Skeletal muscle tissue (tissue), 4 donors: Measurements from ENCODE around the gene MGAT5B. TPM values are rescaled to one million over a fixed set of nuclear protein-coding genes. Genes with fewer than 3 reads are reported as not detected.

Experiments used
- H3K27ac ChIP-seq: one replicate; pipeline ENCODE4 v1.7.0; 2013; ENCODE audit warnings: mild to moderate bottlenecking, low read depth, low read length, inconsistent platforms
- H3K27me3 ChIP-seq, 3 donors: one replicate each; pipeline ENCODE4 v1.7.0; 2013; ENCODE audit warnings: low read length in 3 of 3; ENCODE audit not compliant: control insufficient read depth in 3 of 3, insufficient read depth in 3 of 3
- H3K36me3 ChIP-seq, 3 donors: one replicate each; pipeline ENCODE4 v1.7.0; 2013; ENCODE audit warnings: low read length in 3 of 3; ENCODE audit not compliant: control insufficient read depth in 3 of 3, insufficient read depth in 3 of 3
- H3K4me1 ChIP-seq, 3 donors: one replicate each; pipeline ENCODE4 v1.7.0; 2013; ENCODE audit warnings: low read length in 3 of 3, mild to moderate bottlenecking in 3 of 3; ENCODE audit not compliant: control insufficient read depth in 3 of 3, insufficient read depth in 3 of 3
- H3K4me3 ChIP-seq, 3 donors: one replicate each; pipeline ENCODE4 v1.7.0; 2013; ENCODE audit warnings: low read length in 3 of 3
- H3K9ac ChIP-seq, 3 donors: one replicate each; pipeline ENCODE4 v1.7.0; 2013; ENCODE audit warnings: low read length in 3 of 3, mild to moderate bottlenecking in 3 of 3, moderate library complexity in 2 of 3, low read depth in 1 of 3
- H3K9me3 ChIP-seq, 3 donors: one replicate each; pipeline ENCODE4 v1.7.0; 2013; ENCODE audit warnings: low read length in 3 of 3; ENCODE audit not compliant: control insufficient read depth in 3 of 3
- total RNA-seq: library from RNA; depleted of rRNA; stranded (reverse); fragments of >200 nt; gene quantifications from one replicate; pipeline ENCODE4 v1.2.3, GENCODE V29; 2014
- donor health status: Osteomylitis.

MGAT5B gene
- total RNA-seq, 1 donor from 2014 or later = not detected

- peaks cover 0 to 33% (median 21%) of the 10 kb centered on the region in 3 donors for H3K27me3 ChIP-seq
- peaks cover 0 to 3% (median 0%) of the 10 kb centered on the region in 3 donors for H3K4me1 ChIP-seq
- no peak overlapping the region for H3K4me3 ChIP-seq
- no peak overlapping the region for H3K9ac ChIP-seq
- no peaks in the 10 kb centered on the region for H3K9me3 ChIP-seq
- H3K27ac ChIP-seq = no peak overlapping the region
- no peaks in the 10 kb centered on the region for H3K36me3 ChIP-seq
Observed at GRCh38 chr17:76927982-76928381, 59.8 kb downstream of the MGAT5B start.

- peaks cover 0 to 3% (median 0%) of the 10 kb centered on the region in 3 donors for H3K4me1 ChIP-seq
- no peak overlapping the region for H3K27ac ChIP-seq
- no peak overlapping the region for H3K9ac ChIP-seq
- peaks cover 0 to 26% (median 18%) of the 10 kb centered on the region in 3 donors for H3K27me3 ChIP-seq
- no peaks in the 10 kb centered on the region for H3K9me3 ChIP-seq
- H3K4me3 ChIP-seq = no peak overlapping the region
- H3K36me3 ChIP-seq = no peaks in the 10 kb centered on the region
Observed at GRCh38 chr17:76929148-76929547, 60.9 kb downstream of the MGAT5B start.

- H3K4me3 ChIP-seq = no peak overlapping the region
Observed at GRCh38 chr17:76929601-76930000, 61.4 kb downstream of the MGAT5B start.

GRCh38 chr17:76930107-76930506, 61.9 kb downstream of the MGAT5B start:
- Histone ChIP-seq H3K9me3 (no peaks in the 10 kb centered on the region), H3K4me3 (no peak overlapping the region), H3K4me1 (peaks cover 0 to 3% (median 0%) of the 10 kb centered on the region in 3 donors), H3K36me3 (no peaks in the 10 kb centered on the region), H3K9ac (no peak overlapping the region), H3K27ac (no peak overlapping the region), H3K27me3 (peaks cover 0 to 19% (median 18%) of the 10 kb centered on the region in 3 donors)

More at GRCh38 chr17:76929601-76930000, 61.4 kb downstream of the MGAT5B start:
- Histone ChIP-seq H3K4me1 (peaks cover 0 to 3% (median 0%) of the 10 kb centered on the region in 3 donors), H3K27ac (no peak overlapping the region), H3K9me3 (no peaks in the 10 kb centered on the region), H3K27me3 (peaks cover 0 to 22% (median 16%) of the 10 kb centered on the region in 3 donors), H3K9ac (no peak overlapping the region), H3K36me3 (no peaks in the 10 kb centered on the region)

DNA sequence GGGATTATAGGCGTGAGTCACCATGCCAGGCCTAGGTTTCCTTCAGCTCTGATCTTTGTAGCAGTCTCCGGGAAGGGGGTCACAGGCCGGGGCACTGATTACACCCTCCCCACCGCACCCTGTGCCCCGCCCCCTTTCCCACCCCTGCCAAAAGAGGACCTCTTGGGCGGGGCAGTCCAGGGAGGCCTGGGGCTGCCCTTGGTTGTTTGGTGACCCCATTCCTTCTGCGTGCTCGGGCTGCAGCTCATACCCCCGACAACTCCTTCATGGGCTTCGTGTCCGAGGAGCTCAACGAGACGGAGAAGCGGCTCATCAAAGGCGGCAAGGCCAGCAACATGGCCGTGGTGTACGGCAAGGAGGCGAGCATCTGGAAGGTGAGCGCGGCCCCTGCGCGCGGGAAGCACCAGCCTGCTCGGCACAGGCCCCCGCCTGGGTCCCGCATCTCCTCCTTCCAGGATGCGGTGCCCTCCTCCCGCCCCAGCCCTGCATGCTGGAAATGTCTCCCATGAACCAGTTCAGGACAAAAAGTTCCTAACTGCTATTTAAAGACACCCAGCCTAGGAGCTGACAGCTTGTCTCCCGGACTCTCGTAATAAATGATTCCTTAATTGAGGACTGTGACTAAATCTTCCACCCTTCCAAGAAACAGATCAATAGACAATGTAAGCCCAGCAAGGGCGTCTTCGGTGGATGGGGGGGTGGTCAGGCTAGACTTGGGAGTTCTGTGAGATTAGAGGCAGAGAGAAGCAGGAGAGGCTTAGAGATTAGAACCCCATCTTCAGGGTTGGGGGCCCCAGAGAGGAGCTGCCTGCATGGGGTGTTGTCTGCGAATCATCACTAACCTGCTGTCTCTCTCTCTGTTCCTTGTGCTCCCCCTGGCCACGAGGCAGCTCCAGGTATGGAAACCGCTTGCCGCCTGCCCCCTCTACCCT, 64.5 kb downstream of the MGAT5B start:
- Histone ChIP-seq H3K27me3 (peaks cover 0 to 19% (median 9%) of the 10 kb centered on the region in 3 donors), H3K4me1 (no peaks in the 10 kb centered on the region), H3K4me3 (no peak overlapping the region), H3K36me3 (no peaks in the 10 kb centered on the region), H3K9me3 (no peaks in the 10 kb centered on the region), H3K9ac (no peak overlapping the region), H3K27ac (no peak overlapping the region)

DNA sequence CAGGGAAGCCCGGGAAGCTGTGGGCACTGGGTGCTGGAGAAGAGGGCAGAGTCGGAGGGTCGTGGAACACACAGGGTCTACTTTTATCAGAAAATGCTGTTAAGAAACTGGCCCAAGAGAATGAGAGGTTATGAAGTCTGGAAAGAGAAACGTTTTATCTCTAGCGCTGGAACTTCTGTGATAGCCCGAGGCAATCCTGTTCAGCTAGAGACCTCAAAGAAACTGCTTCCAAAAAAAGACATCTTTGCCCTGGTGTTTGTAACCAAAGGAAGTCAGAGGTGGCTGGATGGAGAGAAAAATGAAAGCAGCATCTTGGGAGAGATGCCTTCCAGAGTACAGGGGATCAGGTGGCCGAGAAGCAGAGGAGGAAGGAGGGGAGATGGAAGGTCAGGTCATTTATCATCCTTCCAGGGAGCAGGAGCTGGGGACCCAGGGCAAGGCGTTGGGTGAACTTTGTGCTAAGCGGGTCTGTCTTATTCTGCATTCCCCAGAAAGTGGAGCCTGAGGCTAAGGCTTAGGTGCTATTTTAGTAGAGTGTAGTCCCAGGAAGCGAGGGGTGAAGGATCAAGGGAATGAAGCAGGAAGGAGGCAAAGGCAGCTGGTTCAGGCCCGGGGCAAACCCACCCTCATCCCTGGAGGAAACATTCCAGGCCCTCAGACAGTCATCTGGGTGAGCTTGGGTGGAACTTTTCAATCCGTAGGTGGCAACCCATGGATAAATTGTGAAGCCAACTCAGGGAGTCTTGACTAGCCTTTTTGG, 66.5 kb downstream of the MGAT5B start:
- no peak overlapping the region for H3K4me3 ChIP-seq
- peaks cover 0 to 22% (median 9%) of the 10 kb centered on the region in 3 donors for H3K27me3 ChIP-seq
- no peak overlapping the region for H3K27ac ChIP-seq
- no peak overlapping the region for H3K9ac ChIP-seq
- H3K9me3 ChIP-seq = no peaks in the 10 kb centered on the region
- no peaks in the 10 kb centered on the region for H3K4me1 ChIP-seq
- H3K36me3 ChIP-seq = no peaks in the 10 kb centered on the region

DNA sequence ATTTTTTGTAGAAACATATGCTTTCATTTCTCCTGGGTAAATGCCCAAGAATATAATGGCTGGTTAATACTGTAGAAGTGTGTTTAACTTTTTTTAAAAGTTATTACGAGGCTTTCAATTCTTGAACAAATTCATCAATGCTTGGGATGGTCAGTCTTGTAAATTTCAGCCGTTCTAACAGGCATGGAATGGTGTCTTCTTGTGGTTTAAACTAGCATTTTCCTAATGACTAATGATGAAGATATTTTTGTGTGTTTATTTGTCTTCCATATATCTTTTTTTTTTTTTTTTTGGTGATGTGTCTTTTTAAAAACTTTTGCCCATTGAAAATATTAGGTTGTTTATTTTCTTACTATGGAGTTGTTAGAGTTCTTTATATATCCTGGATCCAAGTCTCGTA, 67.1 kb downstream of the MGAT5B start:
- Histone ChIP-seq H3K9ac (no peak overlapping the region), H3K36me3 (no peaks in the 10 kb centered on the region), H3K27ac (no peak overlapping the region), H3K4me3 (no peak overlapping the region), H3K4me1 (no peaks in the 10 kb centered on the region), H3K9me3 (no peaks in the 10 kb centered on the region), H3K27me3 (peaks cover 0 to 22% (median 13%) of the 10 kb centered on the region in 3 donors)

GRCh38 chr17:76937238-76937637, 69.0 kb downstream of the MGAT5B start:
- H3K36me3 ChIP-seq = no peaks in the 10 kb centered on the region
- H3K27ac ChIP-seq = no peak overlapping the region
- H3K4me1 ChIP-seq = no peaks in the 10 kb centered on the region
- H3K9ac ChIP-seq = no peak overlapping the region
- no peak overlapping the region for H3K4me3 ChIP-seq
- H3K9me3 ChIP-seq = no peaks in the 10 kb centered on the region
- H3K27me3 ChIP-seq = peaks cover 4 to 29% (median 26%) of the 10 kb centered on the region in 3 donors

DNA sequence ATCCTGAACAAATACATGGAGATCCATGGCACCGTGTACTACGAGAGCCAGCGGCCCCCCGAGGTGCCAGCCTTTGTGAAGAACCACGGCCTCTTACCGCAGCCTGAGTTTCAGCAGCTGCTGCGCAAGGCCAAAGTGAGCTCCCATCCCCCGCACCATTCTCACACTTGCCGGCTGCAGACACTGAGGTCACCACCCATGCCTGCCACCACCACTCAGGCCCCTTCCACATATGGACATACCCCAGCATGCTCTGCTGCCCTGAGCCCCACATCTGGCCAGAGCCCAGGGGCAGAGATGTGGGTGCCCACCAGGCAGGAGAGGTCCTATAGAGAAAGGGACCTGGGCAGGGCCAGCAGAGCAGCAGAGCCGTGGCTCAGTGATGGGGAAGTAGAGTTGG, 69.8 kb downstream of the MGAT5B start:
- no peaks in the 10 kb centered on the region for H3K4me1 ChIP-seq
- no peak overlapping the region for H3K4me3 ChIP-seq
- H3K27me3 ChIP-seq = peaks cover 8 to 31% (median 27%) of the 10 kb centered on the region in 3 donors
- H3K9ac ChIP-seq = no peak overlapping the region
- no peaks in the 10 kb centered on the region for H3K9me3 ChIP-seq
- no peak overlapping the region for H3K27ac ChIP-seq
- H3K36me3 ChIP-seq = no peaks in the 10 kb centered on the region

DNA sequence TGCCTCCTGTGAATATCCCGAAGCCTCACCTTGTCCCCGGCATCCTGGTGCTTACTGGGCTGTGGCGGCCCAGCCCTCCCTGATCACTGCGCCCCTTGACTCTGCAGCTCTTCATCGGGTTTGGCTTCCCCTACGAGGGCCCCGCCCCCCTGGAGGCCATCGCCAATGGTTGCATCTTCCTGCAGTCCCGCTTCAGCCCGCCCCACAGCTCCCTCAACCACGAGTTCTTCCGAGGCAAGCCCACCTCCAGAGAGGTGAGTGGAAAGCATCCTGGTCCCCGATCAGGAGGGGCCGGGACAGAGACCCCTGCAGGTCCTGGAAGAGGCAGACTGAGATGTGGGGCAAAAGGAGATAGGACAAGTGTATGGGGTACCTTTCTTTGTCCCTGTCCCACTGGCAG, 72.1 kb downstream of the MGAT5B start:
- Histone ChIP-seq H3K9me3 (no peaks in the 10 kb centered on the region), H3K27ac (no peak overlapping the region), H3K36me3 (no peaks in the 10 kb centered on the region), H3K4me3 (no peak overlapping the region), H3K27me3 (peaks cover 8 to 31% (median 28%) of the 10 kb centered on the region in 3 donors), H3K4me1 (peaks cover 0 to 10% (median 2%) of the 10 kb centered on the region in 3 donors), H3K9ac (no peak overlapping the region)
